HG02678 (cell line): ENCODE results near the gene FRMD3.

Source experiments
- ATAC-seq: cut with Tn5 transposase; IDR thresholded peaks from one replicate; pipeline ENCODE4 v1.9.1; 2021; ENCODE audit warnings: mild to moderate bottlenecking, moderate library complexity; ENCODE audit not compliant: unreplicated experiment

Gene FRMD3

GRCh38 chr9:83440641-83441040 is 97.6 kb downstream of the FRMD3 start:
- no peak for ATAC-seq

- ATAC-seq: no peak
These were observed 102.9 kb downstream of the FRMD3 start for GRCh38 chr9:83435301-83435700.

GRCh38 chr9:83434254-83434653 is 103.9 kb downstream of the FRMD3 start:
- ATAC-seq: no peak

GRCh38 chr9:83433846-83434245 is 104.4 kb downstream of the FRMD3 start:
- ATAC-seq: no peak

- no peak for ATAC-seq
These were observed 105.2 kb downstream of the FRMD3 start for GRCh38 chr9:83432877-83433550.

- ATAC-seq: no peak
These were observed 106.0 kb downstream of the FRMD3 start for GRCh38 chr9:83432104-83432627.

GRCh38 chr9:83431101-83432060 is 106.8 kb downstream of the FRMD3 start:
- no peak for ATAC-seq

GRCh38 chr9:83430681-83431080 is 107.5 kb downstream of the FRMD3 start:
- ATAC-seq: no peak

GRCh38 chr9:83429229-83429628 is 109.0 kb downstream of the FRMD3 start:
- no peak for ATAC-seq

- no peak for ATAC-seq
These were observed 113.0 kb downstream of the FRMD3 start for GRCh38 chr9:83425240-83425639.

GRCh38 chr9:83424831-83425230 is 113.4 kb downstream of the FRMD3 start:
- no peak for ATAC-seq

- no peak for ATAC-seq
These were observed 114.1 kb downstream of the FRMD3 start for GRCh38 chr9:83423815-83424707.

- no peak for ATAC-seq
These were observed 115.7 kb downstream of the FRMD3 start for GRCh38 chr9:83422527-83422926.

- no peak for ATAC-seq
These were observed 117.7 kb downstream of the FRMD3 start for GRCh38 chr9:83420486-83420885.

- no peak for ATAC-seq
These were observed 118.2 kb downstream of the FRMD3 start for GRCh38 chr9:83419961-83420360.

GRCh38 chr9:83418283-83418682 is 119.9 kb downstream of the FRMD3 start:
- no peak for ATAC-seq

- ATAC-seq: no peak
These were observed 124.8 kb downstream of the FRMD3 start for GRCh38 chr9:83413367-83413766.

GRCh38 chr9:83410701-83411100 is 127.5 kb downstream of the FRMD3 start:
- ATAC-seq: no peak

GRCh38 chr9:83406921-83407320 is 131.3 kb downstream of the FRMD3 start:
- ATAC-seq: no peak

- ATAC-seq: no peak
These were observed 132.4 kb downstream of the FRMD3 start for GRCh38 chr9:83405759-83406158.
